RWPE1 (cell line): ENCODE measurements around the gene OR56B1.
"Not testable (repeated sequence)": the region's sequence is repeated elsewhere in the genome, so short reads cannot be mapped to it uniquely, and the experiment has no call there.

Experiments
- CTCF ChIA-PET: fragments of 350-600 bp; sonication (Branson Sonifier 250); formaldehyde crosslinking; extraction: SDS; loops from one replicate; lab custom pipeline; 2021; lab: Yijun Ruan, JAX
- POLR2A ChIA-PET: fragments of 400-600 bp; formaldehyde crosslinking; extraction: SDS; loops from one replicate; lab custom pipeline; 2020; ENCODE audit warnings: antibody characterized with exemption; ENCODE audit not compliant: low non-redundant PET; lab: Yijun Ruan, JAX
- DNase-seq: peaks from one replicate; pipeline ENCODE4 v3.0.0; 2012; ENCODE audit warnings: low spot score
- H3K27ac ChIP-seq: fragments of 450-650 bp; 2 replicates; pipeline ENCODE4 v1.5.1; 2017
- CTCF ChIP-seq: fragments of 450-650 bp; conservative IDR thresholded peaks from 2 replicates; pipeline ENCODE4 v1.5.1; 2017; ENCODE audit warnings: low read depth, mild to moderate bottlenecking

Gene OR56B1

GRCh38 chr11:5736396-5736795 lies at the start of gene OR56B1:
Gene OR56B1, plus strand, starts transcription at chr11:5736448. Its CDS starts 69 bp downstream, at chr11:5736517.
- no peak within 1 kb of the TSS for H3K27ac ChIP-seq
- ChIA-PET POLR2A (no interaction called here), CTCF (interaction anchor here (0.6 kb wide), 1 partner anchor 1538 kb away, joined by 3 read pairs; no protein-coding TSS in a partner anchor)
- no peak for DNase-seq
- TF ChIP-seq CTCF, result no peak

- ChIA-PET CTCF (no interaction called here), POLR2A (no interaction called here)
- no peak for TF ChIP-seq CTCF
- DNase-seq, result no peak
- H3K27ac ChIP-seq, result no peak overlapping the region
Measured at GRCh38 chr11:5688482-5688881, 47.8 kb upstream of the OR56B1 start.

GRCh38 chr11:5689551-5689983 lies 46.7 kb upstream of the OR56B1 start, which contains the start of gene TRIM22:
Gene TRIM22, plus strand, starts transcription at chr11:5689790. Its CDS starts 6,443 bp downstream, at chr11:5696233.
- CTCF ChIA-PET, result interaction anchor here (0.5 kb wide), 1 partner anchor 82 kb away, joined by 4 read pairs; no protein-coding TSS in a partner anchor
- POLR2A ChIA-PET, result no interaction called here
- H3K27ac ChIP-seq, result no peak within 1 kb of the TSS
- peak; percentile 26 for DNase-seq
- no peak for TF ChIP-seq CTCF

- ChIA-PET POLR2A (no interaction called here), CTCF (no interaction called here)
Measured at GRCh38 chr11:5690216-5690615, 46.0 kb upstream of the OR56B1 start.

GRCh38 chr11:5690736-5691135 lies 45.5 kb upstream of the OR56B1 start:
- H3K27ac ChIP-seq, result no peak overlapping the region
- ChIA-PET CTCF (no interaction called here), POLR2A (no interaction called here)
- no peak for TF ChIP-seq CTCF
- no peak for DNase-seq

More at GRCh38 chr11:5690216-5690615, 46.0 kb upstream of the OR56B1 start:
- no peak for DNase-seq
- no peak overlapping the region for H3K27ac ChIP-seq
- TF ChIP-seq CTCF, result no peak

- DNase-seq, POLR2A ChIA-PET, CTCF ChIA-PET, H3K27ac ChIP-seq: not testable (repeated sequence)
Measured at GRCh38 chr11:5691238-5691963, 44.8 kb upstream of the OR56B1 start.

- no peak for TF ChIP-seq CTCF
- no peak overlapping the region for H3K27ac ChIP-seq
- DNase-seq, result no peak
- ChIA-PET CTCF (no interaction called here), POLR2A (no interaction called here)
Measured at GRCh38 chr11:5691964-5692361, 44.3 kb upstream of the OR56B1 start.
